ENCODE results near the gene MACC1. TPM values are rescaled to one million over a fixed set of nuclear protein-coding genes. Genes with fewer than 3 reads are reported as not detected.
A peak's percentile ranks its signal among the peaks of the same experiment; 100 is the strongest.

MACC1 gene
- total and polyA plus RNA-seq, 10 of the 15 experiments (the other 5 are each of a cell fraction or from before 2014, with no cell fraction given) = 6.0 to 61.1 (median 12.7) TPM

- TF ChIP-seq MLLT1 (IDR thresholded peaks at IDR 0.05) (no peak), HSF1 (IDR thresholded peaks at IDR 0.05; ENCODE audit: low read depth, low read length) (no peak), ZNF274 (IDR thresholded peaks at IDR 0.05; ENCODE audit: insufficient read depth, insufficient read length) (no peak), SRF (IDR thresholded peaks at IDR 0.05; ENCODE audit: low read depth in 2 of 2, low read length in 2 of 2) (no peak), MTA2 (IDR thresholded peaks at IDR 0.05; ENCODE audit: low read depth) (peak; percentile 71), PRDM15 (CRISPR knock-in tag; IDR thresholded peaks at IDR 0.05) (no peak), NBN (IDR thresholded peaks at IDR 0.05) (no peak), ATF7 (IDR thresholded peaks at IDR 0.05; ENCODE audit: low read depth) (peak; percentile 99), RCOR1 (conservative IDR thresholded peaks at IDR 0.05; ENCODE audit: low read depth, low read length) (no peak), CHD4 (IDR thresholded peaks at IDR 0.05) (no peak), CEBPZ (IDR thresholded peaks at IDR 0.05; ENCODE audit: low read depth, low read length) (no peak), NR2C2 (IDR thresholded peaks at IDR 0.05; ENCODE audit: borderline replicate concordance, control insufficient read depth, insufficient read length, low read depth) (no peak), HCFC1 (IDR thresholded peaks at IDR 0.05; ENCODE audit: low read length) (no peak), NR2F1 (conservative IDR thresholded peaks at IDR 0.05) (no peak), ZNF687 (IDR thresholded peaks at IDR 0.05) (peak; percentile 35; the same call in 1 of the 2 replicates), JUND (IDR thresholded peaks at IDR 0.05; ENCODE audit: low read depth, low read length) (peak; percentile 52; the same call in 1 of the 2 replicates), HDAC2 (IDR thresholded peaks at IDR 0.05) (no peak), BRCA1 (IDR thresholded peaks at IDR 0.05; ENCODE audit: low read depth, low read length) (no peak)
Observed at GRCh38 chr7:20200361-20200760, 16.8 kb downstream of the MACC1 start (continued).

All from GM12878 (cell line).